SH-SY5Y (cell line): ENCODE measurements around the gene RIC8A.

ENCODE experiments used
- GATA2 ChIP-seq: IDR thresholded peaks from 2 replicates; pipeline ENCODE4 v1.6.1; 2011; ENCODE audit warnings: mild to moderate bottlenecking, low read depth, low read length
- GATA3 ChIP-seq: IDR thresholded peaks from 2 replicates; pipeline ENCODE4 v1.6.1; 2011; ENCODE audit warnings: low read depth, mild to moderate bottlenecking, low read length, moderate library complexity

GRCh38 chr11:211741-212140 lies 4.2 kb downstream of the RIC8A start:
- TF ChIP-seq GATA2 (no peak), GATA3 (no peak)
